Amniotic epithelial cell (primary cell): ENCODE results near the gene SERPINB8.

ENCODE experiments used
- DNase-seq: peaks from one replicate; pipeline ENCODE4 v3.0.0-alpha.2; 2010; ENCODE audit warnings: low read depth

The SERPINB8 gene

GRCh38 chr18:64017870-64018269, 48.0 kb downstream of the SERPINB8 start:
- peak; percentile 19 for DNase-seq

GRCh38 chr18:64019922-64020756, 50.3 kb downstream of the SERPINB8 start:
- no peak for DNase-seq

GRCh38 chr18:64026350-64026749, 56.5 kb downstream of the SERPINB8 start:
- DNase-seq, result no peak

GRCh38 chr18:64027931-64028695, 58.2 kb downstream of the SERPINB8 start:
- no peak for DNase-seq

- no peak for DNase-seq
Measured at GRCh38 chr18:64029096-64029495, 59.2 kb downstream of the SERPINB8 start.

DNA sequence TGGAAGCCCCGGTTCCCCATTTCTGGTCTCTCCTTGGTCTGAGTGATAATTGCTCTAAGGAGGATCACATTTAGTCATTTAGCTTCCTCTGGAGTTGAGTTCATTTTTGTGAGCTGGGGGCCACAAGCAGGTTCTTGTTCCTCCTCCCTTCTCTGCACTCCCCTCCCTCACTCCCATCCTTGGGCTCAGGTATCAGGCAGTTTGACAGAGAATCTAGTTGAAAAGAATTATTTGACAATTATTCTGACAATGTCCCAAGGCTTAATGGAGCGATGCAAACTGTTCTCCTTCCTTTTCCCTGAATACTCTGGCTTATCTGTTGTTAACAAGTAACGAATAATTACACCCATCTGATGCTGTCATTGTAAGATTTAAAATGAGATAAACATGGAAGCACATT, 61.5 kb downstream of the SERPINB8 start:
- no peak for DNase-seq

DNA sequence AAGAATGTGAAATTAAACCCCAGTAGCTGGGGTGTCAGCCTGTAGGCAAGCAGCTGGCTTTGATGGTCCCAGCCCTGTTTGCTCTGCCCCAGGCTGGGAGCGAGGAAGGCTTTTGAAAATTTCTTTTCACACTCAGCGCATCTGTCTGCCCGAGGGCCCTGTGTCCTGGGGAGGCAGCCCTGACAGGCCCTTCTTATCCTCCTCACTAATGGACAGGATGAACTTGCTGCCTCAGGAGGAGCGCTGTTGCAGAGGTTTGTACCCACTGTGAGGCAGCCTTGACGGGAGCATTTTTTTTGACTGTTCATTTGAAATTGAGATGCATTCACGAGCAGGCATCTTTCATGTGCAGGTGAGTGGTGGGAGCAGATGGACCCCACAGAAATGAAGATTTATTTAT, 62.4 kb downstream of the SERPINB8 start:
- DNase-seq, result no peak

DNA sequence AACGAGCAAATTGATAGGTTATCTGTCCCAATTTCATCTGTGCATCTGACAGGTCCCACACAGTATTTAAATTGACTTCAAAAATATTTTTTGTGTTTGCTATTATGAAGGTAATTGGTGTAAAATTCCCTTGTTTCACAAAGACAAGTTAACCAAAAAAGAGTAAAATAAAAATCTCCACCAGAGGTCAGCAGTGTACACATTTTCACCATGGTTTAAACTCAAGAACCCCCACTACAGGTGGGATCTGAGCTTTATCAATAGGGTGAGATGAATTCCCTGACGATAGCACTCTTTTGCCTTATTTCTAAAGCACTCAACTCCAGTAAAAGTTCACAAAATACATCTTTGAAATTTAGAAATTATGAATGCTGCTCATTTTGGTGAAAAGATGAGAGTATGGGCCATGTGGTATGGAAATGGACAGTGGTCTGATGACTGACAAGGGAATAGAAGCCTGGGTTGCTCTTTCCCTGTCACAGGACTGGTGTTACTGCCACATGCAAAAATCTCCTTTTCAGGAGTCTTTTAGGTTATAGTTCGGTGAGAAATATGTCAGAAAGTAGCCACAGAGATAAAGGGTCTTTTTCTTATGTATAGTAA, 68.0 kb downstream of the SERPINB8 start:
- peak; percentile 14 for DNase-seq
